GM12801 (cell line): ENCODE data around the gene FAM186B.

Experiments
- TF ChIP-seq, protein P1 (sequence below): IDR thresholded peaks from one replicate; pipeline ENCODE4 v1.5.1; 2011; ENCODE audit warnings: control low read depth; ENCODE audit not compliant: insufficient read length; ENCODE audit errors: extremely low read depth

The FAM186B gene

DNA sequence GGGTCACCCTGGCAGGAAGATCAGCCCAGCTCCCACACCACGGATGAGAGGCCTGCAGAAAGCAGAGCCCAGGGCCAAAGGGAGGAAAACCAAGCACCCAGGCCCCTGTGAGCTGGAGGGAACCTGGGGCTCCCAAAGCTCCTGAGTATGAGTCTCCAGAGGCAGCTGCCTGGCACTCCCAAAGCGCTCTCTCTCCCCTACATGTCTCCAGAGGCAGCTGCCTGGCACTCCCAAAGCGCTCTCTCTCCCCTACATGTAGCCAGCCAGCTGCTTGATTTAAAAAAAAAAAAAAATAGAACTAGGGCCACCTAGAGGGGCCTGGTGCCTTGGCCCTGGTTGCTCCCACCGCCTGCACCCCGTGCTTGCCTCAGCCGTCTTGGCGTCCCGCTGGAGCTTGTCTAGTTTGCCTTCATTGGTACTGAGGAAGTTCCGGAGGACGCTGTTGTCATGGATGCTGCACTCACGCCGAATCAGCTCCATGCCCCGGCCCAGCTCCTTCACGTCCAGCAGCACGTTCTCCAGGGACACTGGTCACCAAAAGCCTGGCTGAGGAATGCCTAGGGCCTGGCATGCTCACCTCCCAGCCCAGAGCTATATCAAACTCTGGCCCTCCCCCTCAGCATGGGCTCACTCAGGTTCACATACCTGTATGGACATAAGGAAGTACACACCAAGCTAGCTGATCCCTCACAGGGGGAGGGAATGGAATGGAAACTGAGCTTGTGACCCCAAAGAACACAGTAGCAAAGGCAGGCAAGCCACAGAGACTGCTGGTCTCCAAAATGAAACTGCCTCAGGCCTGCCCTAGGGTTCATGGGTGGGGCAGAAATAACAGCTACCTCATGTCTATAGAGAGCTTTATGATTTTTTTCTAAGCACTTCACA lies 42.6 kb upstream of the FAM186B start:
- TF ChIP-seq, protein P1, sequence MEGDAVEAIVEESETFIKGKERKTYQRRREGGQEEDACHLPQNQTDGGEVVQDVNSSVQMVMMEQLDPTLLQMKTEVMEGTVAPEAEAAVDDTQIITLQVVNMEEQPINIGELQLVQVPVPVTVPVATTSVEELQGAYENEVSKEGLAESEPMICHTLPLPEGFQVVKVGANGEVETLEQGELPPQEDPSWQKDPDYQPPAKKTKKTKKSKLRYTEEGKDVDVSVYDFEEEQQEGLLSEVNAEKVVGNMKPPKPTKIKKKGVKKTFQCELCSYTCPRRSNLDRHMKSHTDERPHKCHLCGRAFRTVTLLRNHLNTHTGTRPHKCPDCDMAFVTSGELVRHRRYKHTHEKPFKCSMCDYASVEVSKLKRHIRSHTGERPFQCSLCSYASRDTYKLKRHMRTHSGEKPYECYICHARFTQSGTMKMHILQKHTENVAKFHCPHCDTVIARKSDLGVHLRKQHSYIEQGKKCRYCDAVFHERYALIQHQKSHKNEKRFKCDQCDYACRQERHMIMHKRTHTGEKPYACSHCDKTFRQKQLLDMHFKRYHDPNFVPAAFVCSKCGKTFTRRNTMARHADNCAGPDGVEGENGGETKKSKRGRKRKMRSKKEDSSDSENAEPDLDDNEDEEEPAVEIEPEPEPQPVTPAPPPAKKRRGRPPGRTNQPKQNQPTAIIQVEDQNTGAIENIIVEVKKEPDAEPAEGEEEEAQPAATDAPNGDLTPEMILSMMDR = no peak

DNA sequence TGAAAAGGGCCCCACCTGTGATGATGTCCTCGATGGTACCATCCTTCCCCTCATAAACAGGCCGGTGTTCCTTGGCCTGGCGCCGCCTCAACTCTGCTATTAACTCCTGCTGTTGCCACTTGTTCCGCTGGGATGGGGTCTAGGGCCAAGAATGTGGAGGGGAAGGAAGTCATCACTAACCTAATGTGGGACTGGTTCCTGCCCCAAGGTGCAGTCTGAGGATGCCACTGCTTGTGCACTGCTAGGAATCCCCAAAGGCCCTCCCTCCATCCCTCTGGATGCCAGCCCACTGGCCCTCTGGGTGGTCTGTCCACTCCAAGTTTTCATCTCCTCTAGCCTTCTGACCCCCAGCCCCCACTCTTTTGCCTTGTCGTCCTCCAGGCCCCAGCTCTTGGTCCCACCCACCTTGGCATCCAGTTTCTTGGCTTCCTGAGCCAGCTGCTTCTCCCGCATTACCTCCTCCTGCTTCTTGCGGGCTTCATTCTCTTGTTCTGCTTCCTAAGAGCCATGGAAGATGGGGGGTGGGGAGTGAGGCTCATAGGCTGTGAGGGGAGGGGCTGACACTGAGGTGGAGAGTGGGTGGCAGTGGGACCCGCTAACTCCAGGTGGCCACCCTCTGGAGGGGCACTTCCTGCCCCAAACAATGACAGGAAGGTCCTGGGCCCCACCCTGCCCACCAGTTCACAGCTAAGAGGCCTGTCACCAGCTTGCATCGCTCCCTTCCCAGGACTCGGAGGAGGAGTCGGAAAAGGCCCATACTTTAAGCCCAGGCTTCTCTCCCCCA lies 41.6 kb upstream of the FAM186B start:
- TF ChIP-seq, protein P1 = no peak

DNA sequence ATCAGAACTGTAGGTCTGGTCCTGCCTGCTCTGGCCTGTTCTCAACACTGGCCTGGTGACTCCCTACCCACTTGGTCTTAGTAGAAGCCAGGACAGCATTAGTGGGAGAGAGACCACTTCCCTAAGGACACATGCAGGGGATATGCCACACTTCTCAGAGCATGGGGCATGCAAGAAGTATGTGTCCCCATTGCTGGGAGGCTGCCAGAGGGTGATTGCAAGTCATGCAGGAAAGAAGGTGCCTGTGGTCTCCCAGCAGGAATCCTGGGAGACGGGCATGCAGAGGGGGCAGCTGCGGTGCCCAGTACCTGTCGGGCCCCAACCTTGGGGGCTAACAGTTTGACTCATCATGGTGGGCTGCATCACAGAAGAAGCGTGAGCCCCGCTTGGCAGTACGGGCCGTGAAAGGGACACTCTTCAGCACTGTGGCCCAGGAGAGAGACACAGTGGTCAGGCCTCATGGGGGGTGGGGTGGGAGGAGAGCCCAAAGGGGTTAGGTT lies 40.9 kb upstream of the FAM186B start:
- TF ChIP-seq, protein P1 = no peak

DNA sequence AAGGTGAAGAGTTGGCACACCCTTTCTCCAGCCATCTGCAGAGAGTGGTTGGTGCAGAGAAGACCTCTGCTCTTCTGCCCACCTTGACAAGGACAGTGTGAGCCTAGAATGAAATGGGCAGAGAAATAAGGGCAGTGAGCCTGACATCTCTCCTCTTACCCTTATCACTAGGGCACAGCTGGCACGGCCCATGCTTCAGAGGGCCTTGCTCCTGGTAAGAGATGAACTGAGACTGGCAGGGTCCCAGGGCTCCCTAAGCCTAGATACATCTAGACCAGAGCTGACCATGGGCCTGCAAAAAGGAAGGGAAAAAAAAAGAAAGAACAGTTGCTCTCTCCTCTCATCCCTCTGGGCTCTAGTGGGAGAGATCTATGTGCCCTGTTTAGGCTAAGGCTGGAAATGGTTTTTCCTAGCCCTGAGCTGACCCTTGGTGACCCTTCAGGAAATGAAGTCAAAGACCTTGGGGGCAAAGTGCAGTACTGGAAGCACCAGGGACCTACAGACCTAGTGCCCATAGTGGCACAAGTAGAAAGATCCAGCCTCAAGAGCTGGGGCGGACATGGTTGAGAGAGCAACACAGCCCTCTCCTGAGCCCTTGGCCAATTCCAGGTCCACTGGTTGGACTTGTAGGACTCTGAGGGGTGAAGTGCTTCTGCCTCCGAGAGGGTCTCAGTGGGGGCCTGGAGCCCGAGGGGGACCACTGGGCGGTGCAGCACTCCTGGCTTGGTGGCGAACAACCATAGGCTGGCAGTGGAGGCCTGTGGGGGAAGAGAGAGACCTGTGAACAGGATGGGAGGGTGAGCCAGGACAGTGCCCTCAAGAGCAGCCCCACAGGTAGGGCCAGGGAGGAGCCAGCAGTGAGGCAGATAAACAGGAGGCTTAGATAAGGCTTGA lies 40.0 kb upstream of the FAM186B start:
- TF ChIP-seq, protein P1 = no peak

DNA sequence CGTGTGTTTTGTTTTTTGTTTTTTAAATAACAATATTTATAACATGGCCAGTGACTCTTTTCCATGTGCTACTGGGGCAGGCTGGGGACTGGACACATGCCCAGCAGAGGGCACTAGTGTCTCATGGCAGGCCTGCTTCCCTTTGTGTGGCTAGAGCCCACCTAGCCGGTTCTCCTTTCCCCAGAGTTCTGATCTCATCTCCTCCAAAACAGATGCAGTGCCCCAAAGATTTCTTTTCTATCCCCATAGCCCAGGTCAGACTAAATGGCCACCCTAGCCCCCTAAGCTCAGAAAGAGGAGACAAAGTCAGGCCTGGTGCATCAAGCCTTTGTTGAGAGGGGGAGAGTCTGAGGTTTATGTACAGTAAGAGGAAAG lies 39.2 kb upstream of the FAM186B start:
- TF ChIP-seq, protein P1 = no peak

DNA sequence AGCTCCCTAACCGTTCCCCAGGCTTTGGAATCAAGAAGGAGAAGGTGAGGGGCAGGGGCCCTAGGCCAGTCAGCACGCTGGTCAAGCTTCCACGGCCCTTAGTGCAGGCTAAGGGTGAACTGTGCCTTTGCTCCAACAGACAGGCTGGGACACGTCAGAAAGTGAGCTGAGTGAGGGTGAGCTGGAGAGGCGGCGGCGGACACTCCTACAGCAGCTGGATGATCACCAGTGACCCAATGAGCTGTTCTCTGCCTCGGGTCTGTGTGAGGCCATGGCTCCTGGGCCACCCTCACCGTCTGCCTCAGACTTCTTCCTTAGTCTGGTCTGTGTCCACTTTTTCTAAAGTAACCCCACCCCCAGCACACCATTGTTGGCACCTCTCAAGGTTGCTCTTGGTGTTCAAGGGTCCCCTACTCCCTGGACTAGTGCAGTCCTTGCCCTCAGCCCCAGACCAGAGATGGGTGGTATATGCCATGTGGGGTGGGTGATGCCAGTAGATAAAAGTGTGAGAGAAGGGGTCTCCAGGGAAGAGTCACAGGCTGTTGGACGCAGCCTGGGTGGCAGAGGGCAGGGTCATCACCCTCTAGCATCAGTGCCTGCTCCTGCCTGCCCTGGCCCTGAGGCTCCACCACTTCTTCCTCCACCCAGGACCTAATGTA lies 38.7 kb upstream of the FAM186B start:
- TF ChIP-seq, protein P1 = no peak
